ENCODE results near the gene DMRT1.
A peak's percentile ranks its signal among the peaks of the same experiment; 100 is the strongest.
"Not testable (repeated sequence)": the region's sequence is repeated elsewhere in the genome, so short reads cannot be mapped to it uniquely, and the experiment has no call there.

The DMRT1 gene

DNA sequence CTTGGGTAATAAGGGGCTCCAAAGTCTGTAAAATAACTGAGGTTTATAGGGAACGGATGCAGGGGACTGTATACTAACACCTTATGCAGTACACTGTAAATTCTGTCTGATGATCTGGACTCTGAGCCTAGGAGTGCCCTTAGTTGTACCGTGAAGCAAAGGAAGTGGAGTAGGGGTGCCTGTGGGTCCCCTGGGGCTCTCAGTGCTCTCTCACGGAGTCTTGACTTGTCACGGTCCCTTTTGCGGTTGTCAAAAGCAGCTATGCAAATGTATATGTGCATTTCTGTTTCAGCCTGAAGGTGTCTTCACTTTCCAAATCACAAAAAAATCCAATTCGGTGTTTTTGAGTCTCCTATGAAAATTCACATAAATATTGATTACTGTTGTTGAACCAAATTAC lies 17.8 kb downstream of the DMRT1 start:
- no peak for DNase-seq (ENCODE audit: low read depth in 2 of 3, low spot score in 2 of 3)

GRCh38 chr9:860706-861105 lies 19.2 kb downstream of the DMRT1 start:
- no peak for DNase-seq (ENCODE audit: low read depth in 2 of 3, low spot score in 2 of 3)

DNA sequence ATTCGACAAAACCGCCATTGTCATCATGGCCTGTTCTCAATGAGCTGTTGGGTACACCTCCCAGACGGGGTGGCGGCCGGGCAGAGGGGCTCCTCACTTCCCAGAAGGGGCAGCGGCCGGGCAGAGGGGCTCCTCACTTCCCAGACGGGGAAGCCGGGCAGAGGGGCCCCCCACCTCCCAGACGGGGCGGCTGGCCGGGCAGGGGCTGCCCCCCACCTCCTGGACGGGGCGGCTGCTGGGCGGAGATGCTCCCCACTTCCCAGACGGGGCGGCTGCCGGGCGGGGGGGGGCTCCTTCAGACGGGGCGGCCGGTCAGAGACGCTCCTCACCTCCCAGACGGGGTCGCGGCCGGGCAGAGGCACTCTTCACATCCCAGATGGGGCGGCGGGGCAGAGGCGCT lies 20.0 kb downstream of the DMRT1 start:
- DNase-seq (ENCODE audit: low read depth in 2 of 3, low spot score in 2 of 3), result not testable (repeated sequence)

- DNase-seq (ENCODE audit: low read depth in 2 of 3, low spot score in 2 of 3), result no peak
Measured at GRCh38 chr9:875119-875962, 33.8 kb downstream of the DMRT1 start.

- no peak for DNase-seq (ENCODE audit: low read depth in 2 of 3, low spot score in 2 of 3)
Measured at GRCh38 chr9:876425-876824, 34.9 kb downstream of the DMRT1 start.

GRCh38 chr9:878239-878638 lies 36.7 kb downstream of the DMRT1 start:
- no peak for DNase-seq (ENCODE audit: low read depth in 2 of 3, low spot score in 2 of 3)

- DNase-seq (ENCODE audit: low read depth in 2 of 3, low spot score in 2 of 3), result peak in 2 of 3 experiments; percentile 2 to 13
Measured at GRCh38 chr9:880725-881124, 39.2 kb downstream of the DMRT1 start.

DNA sequence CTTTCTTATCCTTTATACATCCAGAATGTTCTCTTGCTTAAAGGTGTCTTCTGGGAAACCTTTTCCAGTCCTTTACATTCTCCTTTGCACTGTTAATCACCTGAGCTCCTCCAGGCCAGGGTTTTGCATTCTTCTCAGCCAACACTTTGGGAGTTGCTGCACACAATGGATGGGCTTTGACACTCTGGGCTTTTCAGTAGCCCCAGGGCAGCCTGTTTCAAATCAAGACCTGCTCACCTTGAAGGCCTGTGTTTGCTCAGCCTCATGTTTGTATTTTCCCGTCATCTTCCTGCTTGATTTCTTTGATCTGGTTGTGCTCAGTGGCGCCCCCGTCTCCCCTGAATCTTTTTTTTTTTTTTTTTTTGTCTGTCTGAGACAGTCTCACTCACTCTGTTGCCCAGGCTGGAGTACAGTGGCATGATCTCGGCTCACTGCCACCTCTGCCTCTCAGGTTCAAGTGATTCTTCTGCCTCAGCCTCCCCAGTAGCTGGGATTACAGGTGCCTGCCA lies 41.0 kb downstream of the DMRT1 start:
- no peak for DNase-seq (ENCODE audit: low read depth in 2 of 3, low spot score in 2 of 3)

DNA sequence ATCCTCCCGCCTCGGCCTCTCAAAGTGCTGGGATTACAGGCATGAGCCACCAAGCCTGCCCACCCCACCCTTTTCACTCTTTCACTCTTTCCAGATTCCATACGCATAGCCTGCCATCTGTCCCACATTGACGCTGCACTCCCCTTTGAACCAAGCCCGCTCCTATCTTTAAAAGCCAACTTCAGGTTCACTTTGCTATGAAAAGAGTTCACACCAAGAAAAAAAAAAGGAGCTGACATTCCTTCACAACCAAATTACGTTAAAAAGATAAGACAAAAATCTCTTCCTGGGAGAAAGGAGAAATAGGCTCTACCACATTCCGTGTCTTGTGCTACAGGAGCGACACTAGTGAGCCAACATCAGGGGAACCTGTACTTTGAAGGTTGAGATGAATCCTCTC lies 41.5 kb downstream of the DMRT1 start:
- no peak for DNase-seq (ENCODE audit: low read depth in 2 of 3, low spot score in 2 of 3)

- DNase-seq (ENCODE audit: low read depth in 2 of 3, low spot score in 2 of 3), result no peak
Measured at GRCh38 chr9:886886-887285, 45.4 kb downstream of the DMRT1 start.

DNA sequence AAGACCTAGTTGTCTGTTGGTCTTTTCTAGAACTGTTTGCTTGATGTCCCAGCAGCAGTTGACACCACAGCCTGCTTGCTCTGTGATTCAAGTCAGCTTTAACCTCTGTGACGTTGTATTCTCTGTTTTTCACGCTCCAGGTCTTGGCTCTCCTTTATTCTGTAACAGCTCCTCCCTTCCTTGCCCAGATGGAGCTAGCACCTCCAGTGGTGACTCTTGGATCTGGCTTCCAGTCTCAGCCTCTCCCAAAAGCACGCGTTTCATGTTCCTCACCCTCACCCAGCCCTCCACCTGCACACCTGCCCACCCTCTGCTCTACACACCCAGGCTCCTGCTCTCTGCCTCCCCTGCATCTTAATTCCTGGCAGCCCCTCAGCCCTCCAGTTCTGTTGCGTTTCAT lies 50.6 kb downstream of the DMRT1 start:
- DNase-seq (ENCODE audit: low read depth in 2 of 3, low spot score in 2 of 3), result no peak

DNA sequence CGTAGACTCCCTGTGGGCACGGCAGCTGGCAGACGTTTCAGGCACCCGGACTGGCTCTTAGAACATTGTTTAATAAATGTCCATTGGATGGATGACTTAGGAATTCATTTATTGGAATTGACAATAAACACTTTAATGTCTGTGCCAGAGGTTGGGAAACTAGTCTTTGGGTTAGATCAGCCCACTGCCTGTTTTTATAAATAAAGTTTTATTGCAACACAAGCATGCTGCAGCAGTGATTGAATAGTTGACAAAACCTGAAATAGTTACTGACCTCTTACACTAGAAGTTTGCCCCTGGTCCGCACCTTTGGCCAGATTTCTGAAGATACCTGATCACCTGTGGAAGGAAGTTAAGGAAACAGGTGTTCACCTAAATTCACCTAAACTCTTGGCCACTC lies 51.6 kb downstream of the DMRT1 start:
- DNase-seq (ENCODE audit: low read depth in 2 of 3, low spot score in 2 of 3), result no peak

GRCh38 chr9:893843-894420 lies 52.4 kb downstream of the DMRT1 start:
- peak; percentile 10 to 32 (median 12) for DNase-seq (ENCODE audit: low read depth in 2 of 3, low spot score in 2 of 3)

DNA sequence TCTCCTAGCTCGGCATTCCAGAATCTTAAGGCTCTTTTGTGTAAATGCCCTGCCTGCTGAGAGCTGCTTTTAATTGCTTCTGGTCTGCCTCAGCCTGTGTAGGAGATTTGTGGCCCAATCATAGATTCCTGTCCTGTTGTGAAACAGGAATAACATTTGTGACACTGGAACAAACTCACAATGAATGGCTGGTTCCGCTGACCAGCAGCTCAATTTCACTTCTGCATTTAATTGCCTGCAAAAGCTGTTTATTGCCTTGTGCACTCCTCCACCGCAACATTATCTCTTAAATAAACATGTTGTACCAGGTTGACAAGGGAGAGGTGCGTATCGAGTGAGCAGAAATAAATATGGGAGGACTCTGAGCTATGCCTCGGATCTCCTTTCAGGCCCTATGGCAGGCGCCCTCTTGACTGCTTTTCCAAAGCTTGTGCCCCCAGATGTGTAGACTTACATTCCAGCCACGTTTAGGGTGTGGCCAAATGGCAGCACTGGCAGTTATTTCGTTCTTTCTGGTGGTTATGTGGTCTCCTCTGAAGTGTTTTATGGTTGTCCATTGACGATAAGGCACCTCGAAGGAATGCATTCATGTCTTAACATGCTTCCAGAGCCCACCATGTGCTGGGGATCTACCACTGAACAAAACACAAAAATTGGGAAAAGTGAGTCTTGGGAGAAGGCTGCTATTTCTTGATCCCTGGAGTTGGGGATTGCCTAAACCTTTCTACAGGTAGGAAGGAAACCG lies 58.1 kb downstream of the DMRT1 start:
- no peak for DNase-seq (ENCODE audit: low read depth in 2 of 3, low spot score in 2 of 3)

DNA sequence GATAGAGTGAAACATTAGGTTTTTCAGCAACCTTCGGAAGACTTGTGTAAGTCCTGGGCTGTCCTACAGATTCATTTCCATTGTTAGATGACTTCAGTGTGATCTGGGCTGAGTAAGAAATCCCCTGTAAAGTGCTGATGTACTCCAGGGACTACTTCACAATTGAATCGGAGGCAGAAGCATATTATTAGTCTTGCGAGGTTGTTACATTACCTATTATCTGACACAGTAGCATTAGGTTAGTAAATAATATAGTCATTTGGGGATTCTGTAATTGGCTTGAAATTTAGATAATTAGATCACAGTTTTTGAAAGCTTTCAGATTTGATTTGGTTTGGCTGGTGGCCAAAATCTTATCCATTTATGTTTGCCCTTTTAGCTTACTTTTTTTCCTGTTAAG lies 62.4 kb downstream of the DMRT1 start:
- DNase-seq (ENCODE audit: low read depth in 2 of 3, low spot score in 2 of 3), result no peak

- no peak for DNase-seq (ENCODE audit: low read depth in 2 of 3, low spot score in 2 of 3)
Measured at GRCh38 chr9:905906-906305, 64.4 kb downstream of the DMRT1 start.

DNA sequence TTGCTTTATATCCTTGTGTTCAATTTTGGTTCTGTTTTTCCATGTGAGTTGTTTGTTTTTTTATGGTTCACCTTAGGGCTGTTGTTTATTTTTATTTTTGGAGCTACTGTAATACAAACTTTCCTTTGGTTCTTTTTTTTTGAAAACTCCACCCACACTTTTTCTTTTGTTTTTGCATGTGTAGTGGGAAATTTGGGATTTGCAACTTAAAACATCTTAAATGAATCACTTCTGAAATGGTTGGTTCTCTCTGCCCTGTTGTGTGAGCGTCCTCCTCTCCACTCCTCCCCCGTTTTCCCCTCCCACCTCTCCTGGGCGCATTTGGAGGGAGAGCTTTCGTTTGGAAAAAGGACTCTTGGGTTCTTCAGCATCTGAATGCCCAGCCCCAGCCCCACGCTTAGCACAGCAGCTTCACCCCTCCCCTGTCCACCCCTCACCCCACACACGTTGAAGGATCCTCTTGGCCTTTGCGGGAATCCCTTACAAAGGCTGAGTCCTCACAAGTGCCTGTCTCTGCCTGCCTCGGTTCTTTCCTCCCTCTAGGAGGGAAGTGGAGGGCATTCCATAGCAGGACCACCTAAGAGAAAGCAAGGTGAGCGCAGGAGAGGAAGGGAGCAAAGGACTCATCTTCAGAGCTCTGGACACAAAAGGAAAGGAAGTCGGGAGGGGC lies 67.2 kb downstream of the DMRT1 start:
- no peak for DNase-seq (ENCODE audit: low read depth in 2 of 3, low spot score in 2 of 3)

DNA sequence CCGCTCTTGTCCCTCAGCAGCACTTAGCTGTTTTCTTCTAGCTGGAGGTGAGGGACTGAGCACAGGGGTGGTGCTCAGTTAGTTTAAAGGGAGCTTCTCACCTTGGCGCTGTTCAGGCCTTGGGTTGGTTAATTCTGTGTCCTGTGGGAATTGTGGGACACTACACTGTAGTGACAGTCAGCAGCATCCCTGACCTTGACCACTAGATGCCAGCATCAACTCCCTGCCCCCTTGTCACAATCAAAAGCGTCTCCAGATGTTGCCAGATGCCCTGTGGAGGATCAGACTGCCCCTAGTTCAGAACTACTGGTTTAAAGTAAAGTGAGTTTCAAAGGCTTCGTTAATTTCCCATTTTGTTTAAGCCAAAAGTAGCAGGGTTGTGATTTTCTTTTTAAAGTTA lies 69.5 kb downstream of the DMRT1 start:
- no peak for DNase-seq (ENCODE audit: low read depth in 2 of 3, low spot score in 2 of 3)

DNA sequence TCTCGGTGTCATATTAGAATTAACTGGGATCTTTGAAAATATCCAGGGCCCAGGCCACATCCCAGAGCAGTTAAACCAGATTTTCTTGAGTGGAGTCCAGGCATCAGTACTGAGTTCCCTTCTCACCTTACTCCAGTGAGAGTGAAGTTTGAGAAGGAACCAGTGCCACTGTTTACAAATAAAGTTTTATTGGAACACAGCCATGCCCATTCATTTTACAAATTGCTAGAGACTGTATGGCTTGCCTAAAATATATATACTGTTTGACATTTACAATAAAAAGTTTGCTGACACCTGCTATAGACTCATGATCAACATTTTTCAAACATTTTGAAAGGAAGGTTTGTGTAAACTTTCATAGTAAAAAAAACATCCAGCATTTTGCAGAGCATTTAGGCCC lies 71.3 kb downstream of the DMRT1 start:
- no peak for DNase-seq (ENCODE audit: low read depth in 2 of 3, low spot score in 2 of 3)

GRCh38 chr9:913526-913925 lies 72.0 kb downstream of the DMRT1 start:
- DNase-seq (ENCODE audit: low read depth in 2 of 3, low spot score in 2 of 3), result not testable (repeated sequence)

DNA sequence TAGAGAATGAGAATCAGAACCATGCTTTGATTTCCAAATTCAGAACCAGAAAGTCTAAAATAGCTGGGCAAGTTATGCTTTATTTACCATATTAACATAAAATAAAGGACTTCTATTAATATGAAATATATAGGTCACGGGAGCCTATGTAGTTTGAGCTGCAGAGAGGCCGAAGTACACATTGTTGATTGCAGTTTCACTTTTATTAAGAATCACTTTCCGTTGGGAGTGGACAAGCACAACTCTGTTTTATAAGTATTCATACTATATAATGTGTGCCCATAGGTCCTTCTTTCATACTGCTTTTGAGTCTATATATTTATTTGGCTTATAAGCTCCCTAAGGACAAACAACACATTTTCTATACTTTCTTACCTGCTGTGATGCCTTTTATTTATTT lies 76.2 kb downstream of the DMRT1 start:
- no peak for DNase-seq (ENCODE audit: low read depth in 2 of 3, low spot score in 2 of 3)

Measured in activated CD8-positive, alpha-beta memory T cell treated with anti-CD3 and anti-CD28 coated beads for 48 hours (primary cell).